ENCODE results near the gene OGDHL. TPM values are rescaled to one million over a fixed set of nuclear protein-coding genes. Genes with fewer than 3 reads are reported as not detected.

The OGDHL gene
- total RNA-seq (under 1 TPM; 0.55 to 0.70 TPM), polyA plus RNA-seq (not detected)

DNA sequence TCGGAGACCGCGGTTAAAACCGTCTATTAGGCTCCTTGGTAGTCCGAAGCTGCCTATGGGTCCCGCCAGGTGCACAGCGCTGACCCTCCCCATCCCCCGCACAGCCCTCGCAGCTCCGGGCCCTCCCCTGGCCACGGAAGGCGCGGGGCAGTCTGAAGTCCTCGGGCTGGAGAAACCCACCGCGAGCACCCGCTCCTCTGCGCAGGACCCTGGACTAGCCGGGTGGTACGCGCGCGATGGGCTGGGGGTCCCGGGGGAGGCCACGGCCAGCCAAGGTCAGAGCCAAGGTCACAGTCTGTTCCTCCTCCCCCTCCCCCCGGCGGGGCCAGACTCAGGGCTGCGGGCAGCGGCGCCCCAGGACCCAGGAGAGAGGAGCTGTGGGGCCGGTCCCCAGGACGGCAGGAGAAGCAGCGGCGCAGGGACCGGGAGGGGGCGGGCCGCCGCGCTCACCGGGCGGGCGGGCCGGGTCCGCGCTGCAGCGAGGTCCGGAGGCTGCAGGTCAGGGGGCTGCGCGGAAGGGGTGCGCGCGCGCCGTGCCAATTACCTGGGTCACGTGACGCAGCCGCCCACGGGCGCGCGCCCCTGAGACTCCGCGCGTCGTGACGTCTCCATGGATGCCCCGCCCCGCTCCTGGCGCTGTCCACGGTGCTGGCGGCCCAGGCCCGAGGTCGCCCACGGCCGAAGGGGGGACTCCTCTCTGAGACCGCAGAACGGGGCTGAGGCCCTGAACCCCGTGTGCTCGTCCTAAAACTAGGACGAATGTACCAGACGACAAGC, at the start of gene OGDHL:
Gene OGDHL (minus strand): TSS at position 535 of the 777 bp plus-strand sequence. CDS start 3,731 bp downstream, outside the sequence.
- peaks cover 9% of the 10 kb centered on the region for H3K27me3 ChIP-seq (ENCODE audit: insufficient read depth, low read length, poor library complexity, severe bottlenecking)
- DNase-seq, result peak in 2 of 5 donors; percentile 11 to 15
- peaks cover 34 to 63% of the 10 kb centered on the region in 2 donors for H3K27me3 Mint-ChIP-seq
- peaks cover 0 to 2% (median 0%) of the 10 kb centered on the region in 3 donors for H3K36me3 Mint-ChIP-seq
- ChIA-PET POLR2A (no interaction called here), CTCF (no interaction called here)
- H3K27ac ChIP-seq (ENCODE audit: low read depth, low read length), result no peak within 1 kb of the TSS
- H3K27ac Mint-ChIP-seq, result no peak within 1 kb of the TSS
- H3K36me3 ChIP-seq (ENCODE audit: insufficient read depth, low read length), result no peaks in the 10 kb centered on the region
- no peaks in the 10 kb centered on the region for H3K4me1 ChIP-seq (ENCODE audit: insufficient read depth, low read length)
- peaks cover 0 to 7% (median 4%) of the 10 kb centered on the region in 5 donors for H3K9me3 Mint-ChIP-seq
- no peak within 1 kb of the TSS for H3K4me3 ChIP-seq (ENCODE audit: low read length)
- peaks cover 8 to 16% (median 8%) of the 10 kb centered on the region in 3 donors for H3K4me1 Mint-ChIP-seq
- no peaks in the 10 kb centered on the region for H3K9me3 ChIP-seq (ENCODE audit: low read length)
- peak within 1 kb of the TSS; percentile 6 to 81 (median 64) for H3K4me3 Mint-ChIP-seq

DNA sequence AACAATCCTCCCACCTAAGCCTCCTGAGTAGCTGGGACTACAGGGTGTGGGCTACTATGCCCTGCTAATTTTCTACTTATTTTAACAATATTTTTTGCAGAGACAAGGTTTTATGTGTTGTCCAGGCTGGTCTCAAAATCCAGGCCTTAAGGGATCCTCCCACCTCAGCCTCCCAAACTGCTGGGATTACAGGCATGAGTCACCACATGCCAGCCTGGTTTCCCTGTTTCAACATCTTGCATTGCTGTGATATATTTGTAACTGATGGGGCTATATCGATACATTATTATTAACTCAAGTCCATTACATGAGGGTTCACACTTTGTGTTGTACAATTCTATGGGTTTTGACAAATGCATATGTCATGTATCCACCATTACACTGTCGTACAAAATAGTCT, 41.9 kb upstream of the OGDHL start:
- Histone ChIP-seq H3K9me3 (ENCODE audit: low read length) (no peaks in the 10 kb centered on the region), H3K4me3 (ENCODE audit: low read length) (no peak overlapping the region), H3K27me3 (ENCODE audit: insufficient read depth, low read length, poor library complexity, severe bottlenecking) (no peaks in the 10 kb centered on the region), H3K4me1 (ENCODE audit: insufficient read depth, low read length) (no peaks in the 10 kb centered on the region), H3K27ac (ENCODE audit: low read depth, low read length) (no peak overlapping the region), H3K36me3 (ENCODE audit: insufficient read depth, low read length) (no peaks in the 10 kb centered on the region)
- H3K36me3 Mint-ChIP-seq, result peaks cover 0 to 4% (median 0%) of the 10 kb centered on the region in 3 donors
- ChIA-PET CTCF (interaction anchor here (0.7 kb wide), 1 partner anchor 17 kb away, joined by 3 read pairs; no protein-coding TSS in a partner anchor), POLR2A (no interaction called here)
- DNase-seq, result no peak
- H3K27ac Mint-ChIP-seq, result no peak overlapping the region
- no peak overlapping the region for H3K4me3 Mint-ChIP-seq
- H3K4me1 Mint-ChIP-seq, result no peaks in the 10 kb centered on the region
- peaks cover 6% of the 10 kb centered on the region in 2 donors for H3K27me3 Mint-ChIP-seq
- peaks cover 4 to 17% (median 8%) of the 10 kb centered on the region in 5 donors for H3K9me3 Mint-ChIP-seq

DNA sequence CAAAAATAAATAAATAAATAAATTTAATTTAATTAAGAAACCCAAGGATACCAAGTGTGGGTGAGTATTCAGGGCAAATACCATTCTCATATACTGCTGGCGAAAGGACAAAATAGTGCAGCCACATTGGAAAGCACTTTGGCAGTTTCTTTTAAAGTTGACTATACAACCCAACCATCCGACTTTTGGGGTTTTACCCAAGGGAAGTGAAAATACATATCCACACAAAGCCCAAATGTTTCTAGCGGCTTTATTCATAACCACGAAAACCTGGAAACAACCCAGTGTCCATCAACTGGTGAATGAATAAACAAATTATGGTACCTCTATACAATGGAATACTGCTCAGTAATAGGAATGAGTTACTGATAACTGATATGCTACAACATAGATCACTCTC, 36.2 kb upstream of the OGDHL start:
- H3K27ac Mint-ChIP-seq, result no peak overlapping the region
- no peaks in the 10 kb centered on the region for H3K9me3 Mint-ChIP-seq
- Histone ChIP-seq H3K4me1 (ENCODE audit: insufficient read depth, low read length) (no peaks in the 10 kb centered on the region), H3K36me3 (ENCODE audit: insufficient read depth, low read length) (no peaks in the 10 kb centered on the region), H3K4me3 (ENCODE audit: low read length) (no peak overlapping the region), H3K27me3 (ENCODE audit: insufficient read depth, low read length, poor library complexity, severe bottlenecking) (no peaks in the 10 kb centered on the region), H3K9me3 (ENCODE audit: low read length) (no peaks in the 10 kb centered on the region), H3K27ac (ENCODE audit: low read depth, low read length) (no peak overlapping the region)
- no peaks in the 10 kb centered on the region for H3K36me3 Mint-ChIP-seq
- H3K4me3 Mint-ChIP-seq, result no peak overlapping the region
- peaks cover 10 to 12% of the 10 kb centered on the region in 2 donors for H3K27me3 Mint-ChIP-seq
- no peaks in the 10 kb centered on the region for H3K4me1 Mint-ChIP-seq
- no peak for DNase-seq
- ChIA-PET CTCF (no interaction called here), POLR2A (no interaction called here)

DNA sequence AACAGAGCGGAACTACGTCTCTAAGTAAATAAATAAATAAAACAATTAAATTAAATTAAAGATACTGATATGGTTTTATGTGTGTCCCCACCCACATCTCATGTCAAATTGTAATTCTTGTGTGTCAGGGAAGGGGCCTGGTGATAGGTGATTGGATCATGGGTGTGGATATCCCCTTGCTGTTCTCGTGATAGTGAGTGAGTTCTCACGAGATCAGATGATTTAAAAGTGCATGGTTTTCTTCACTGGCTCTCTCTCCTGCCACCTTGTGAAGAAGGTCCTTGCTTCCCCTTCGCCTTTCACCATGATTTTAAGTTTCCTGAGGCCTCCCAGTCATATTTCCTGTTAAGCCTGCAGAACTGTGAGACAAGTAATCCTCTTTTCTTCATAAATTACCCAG, 29.0 kb upstream of the OGDHL start:
- Histone ChIP-seq H3K9me3 (ENCODE audit: low read length) (no peaks in the 10 kb centered on the region), H3K27me3 (ENCODE audit: insufficient read depth, low read length, poor library complexity, severe bottlenecking) (no peaks in the 10 kb centered on the region), H3K27ac (ENCODE audit: low read depth, low read length) (no peak overlapping the region), H3K36me3 (ENCODE audit: insufficient read depth, low read length) (no peaks in the 10 kb centered on the region), H3K4me3 (ENCODE audit: low read length) (no peak overlapping the region), H3K4me1 (ENCODE audit: insufficient read depth, low read length) (no peaks in the 10 kb centered on the region)
- CTCF ChIA-PET, result no interaction called here
- no peaks in the 10 kb centered on the region for H3K36me3 Mint-ChIP-seq
- H3K27me3 Mint-ChIP-seq, result peaks cover 4 to 11% of the 10 kb centered on the region in 2 donors
- no peak overlapping the region for H3K4me3 Mint-ChIP-seq
- no peaks in the 10 kb centered on the region for H3K9me3 Mint-ChIP-seq
- H3K4me1 Mint-ChIP-seq, result no peaks in the 10 kb centered on the region
- no peak for DNase-seq
- POLR2A ChIA-PET, result no interaction called here
- no peak overlapping the region for H3K27ac Mint-ChIP-seq

DNA sequence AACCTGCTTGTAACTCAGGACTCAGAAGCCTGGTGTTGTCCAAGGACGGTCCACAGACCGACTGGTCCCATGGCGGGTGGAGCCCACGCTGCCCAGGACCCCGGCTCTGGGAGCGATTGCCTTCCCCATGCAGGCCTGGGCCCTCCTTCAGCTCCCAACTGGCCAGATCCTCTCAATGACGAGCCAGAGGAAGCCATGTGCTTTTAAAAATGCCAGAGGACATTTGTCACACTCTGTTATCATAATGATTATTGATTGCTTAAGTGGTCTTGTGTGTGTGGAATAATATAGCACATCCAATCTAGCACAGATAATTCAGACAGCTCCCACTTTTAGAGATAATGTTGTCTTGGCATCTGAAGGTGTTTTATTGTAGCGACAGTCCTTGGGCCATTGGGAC, 22.6 kb upstream of the OGDHL start:
- Histone ChIP-seq H3K4me3 (ENCODE audit: low read length) (no peak overlapping the region), H3K27me3 (ENCODE audit: insufficient read depth, low read length, poor library complexity, severe bottlenecking) (no peaks in the 10 kb centered on the region), H3K4me1 (ENCODE audit: insufficient read depth, low read length) (no peaks in the 10 kb centered on the region), H3K9me3 (ENCODE audit: low read length) (no peaks in the 10 kb centered on the region), H3K27ac (ENCODE audit: low read depth, low read length) (no peak overlapping the region), H3K36me3 (ENCODE audit: insufficient read depth, low read length) (no peaks in the 10 kb centered on the region)
- Mint-ChIP-seq H3K9me3 (no peaks in the 10 kb centered on the region), H3K36me3 (no peaks in the 10 kb centered on the region), H3K27ac (no peak overlapping the region), H3K4me1 (no peaks in the 10 kb centered on the region), H3K27me3 (peaks cover 9 to 25% of the 10 kb centered on the region in 2 donors), H3K4me3 (no peak overlapping the region)
- ChIA-PET POLR2A (no interaction called here), CTCF (no interaction called here)
- DNase-seq, result no peak

DNA sequence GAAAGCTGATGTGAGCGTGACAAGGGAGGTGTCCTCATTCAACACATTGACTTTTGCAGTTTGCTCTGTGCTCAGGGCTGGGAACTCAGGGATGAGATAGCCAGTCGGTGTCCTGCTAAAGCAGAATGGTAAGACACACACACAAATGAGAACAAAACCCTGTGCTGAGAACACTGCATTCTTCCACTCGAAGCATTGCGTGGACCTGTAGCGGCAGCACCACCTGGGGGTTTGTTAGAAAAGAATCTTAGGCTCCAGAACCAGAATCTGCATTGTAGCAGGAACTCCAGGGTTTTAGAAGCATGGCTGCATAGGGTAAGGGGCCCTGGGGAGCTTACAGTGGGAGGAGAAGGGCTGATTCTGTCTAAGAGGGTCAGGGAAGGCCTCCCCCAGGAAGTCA, 21.5 kb upstream of the OGDHL start:
- Mint-ChIP-seq H3K4me3 (no peak overlapping the region), H3K27me3 (peaks cover 7 to 29% of the 10 kb centered on the region in 2 donors), H3K27ac (no peak overlapping the region), H3K9me3 (no peaks in the 10 kb centered on the region), H3K4me1 (no peaks in the 10 kb centered on the region), H3K36me3 (no peaks in the 10 kb centered on the region)
- Histone ChIP-seq H3K27ac (ENCODE audit: low read depth, low read length) (no peak overlapping the region), H3K27me3 (ENCODE audit: insufficient read depth, low read length, poor library complexity, severe bottlenecking) (no peaks in the 10 kb centered on the region), H3K4me1 (ENCODE audit: insufficient read depth, low read length) (no peaks in the 10 kb centered on the region), H3K36me3 (ENCODE audit: insufficient read depth, low read length) (no peaks in the 10 kb centered on the region), H3K4me3 (ENCODE audit: low read length) (no peak overlapping the region), H3K9me3 (ENCODE audit: low read length) (no peaks in the 10 kb centered on the region)
- CTCF ChIA-PET, result no interaction called here
- DNase-seq, result no peak
- POLR2A ChIA-PET, result no interaction called here

DNA sequence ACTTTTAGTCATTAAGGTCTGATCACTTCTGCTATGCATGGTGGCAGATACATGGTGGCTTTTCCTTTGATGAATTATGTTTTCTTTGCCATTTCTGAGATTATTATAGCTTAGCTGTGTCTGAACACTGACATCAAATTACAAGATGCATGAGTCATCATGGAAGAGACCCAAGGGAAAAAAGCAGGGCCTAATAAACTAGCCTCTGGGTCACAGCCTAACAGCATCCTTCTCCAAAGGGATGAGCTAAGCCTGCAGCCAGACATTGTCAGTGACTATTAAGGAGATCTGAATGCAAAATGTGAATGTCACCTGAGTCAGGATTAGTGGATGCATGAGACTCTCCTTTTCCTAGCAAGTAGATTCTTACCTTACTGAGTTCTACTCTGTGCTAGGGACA, 19.1 kb upstream of the OGDHL start:
- CTCF ChIA-PET, result interaction anchor here (1.1 kb wide), 1 partner anchor 10 kb away, joined by 3 read pairs; no protein-coding TSS in a partner anchor
- Mint-ChIP-seq H3K4me1 (no peaks in the 10 kb centered on the region), H3K36me3 (no peaks in the 10 kb centered on the region), H3K9me3 (no peaks in the 10 kb centered on the region), H3K27me3 (peaks cover 5 to 39% of the 10 kb centered on the region in 2 donors), H3K27ac (no peak overlapping the region), H3K4me3 (no peak overlapping the region)
- no peak for DNase-seq
- Histone ChIP-seq H3K27me3 (ENCODE audit: insufficient read depth, low read length, poor library complexity, severe bottlenecking) (peaks cover 3% of the 10 kb centered on the region), H3K4me1 (ENCODE audit: insufficient read depth, low read length) (no peaks in the 10 kb centered on the region), H3K36me3 (ENCODE audit: insufficient read depth, low read length) (no peaks in the 10 kb centered on the region), H3K9me3 (ENCODE audit: low read length) (no peaks in the 10 kb centered on the region), H3K4me3 (ENCODE audit: low read length) (no peak overlapping the region), H3K27ac (ENCODE audit: low read depth, low read length) (no peak overlapping the region)
- POLR2A ChIA-PET, result no interaction called here

DNA sequence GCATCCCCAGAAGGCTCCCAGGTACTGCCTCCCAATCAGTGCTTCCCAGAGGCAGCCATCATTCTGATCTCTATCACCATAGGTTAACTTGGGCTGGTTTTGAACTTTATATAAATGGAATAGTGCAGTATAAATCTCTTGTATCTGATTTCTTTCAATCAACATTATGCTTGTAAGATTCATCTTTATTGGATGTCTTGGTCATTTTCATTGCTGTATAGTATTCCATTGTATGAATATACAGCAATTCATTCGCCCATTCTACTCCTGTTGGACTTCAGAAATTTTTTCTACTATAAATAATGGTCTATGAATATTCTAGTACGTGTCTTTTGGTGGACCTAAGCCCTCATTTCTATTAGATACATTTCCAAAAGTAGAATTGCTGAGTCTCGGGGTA, 16.1 kb upstream of the OGDHL start:
- Mint-ChIP-seq H3K4me3 (no peak overlapping the region), H3K27ac (no peak overlapping the region), H3K27me3 (peaks cover 4 to 36% of the 10 kb centered on the region in 2 donors), H3K9me3 (peaks cover 0 to 2% (median 0%) of the 10 kb centered on the region in 5 donors), H3K36me3 (no peaks in the 10 kb centered on the region), H3K4me1 (no peaks in the 10 kb centered on the region)
- H3K4me3 ChIP-seq (ENCODE audit: low read length), result no peak overlapping the region
- no peaks in the 10 kb centered on the region for H3K4me1 ChIP-seq (ENCODE audit: insufficient read depth, low read length)
- POLR2A ChIA-PET, result no interaction called here
- no peaks in the 10 kb centered on the region for H3K36me3 ChIP-seq (ENCODE audit: insufficient read depth, low read length)
- CTCF ChIA-PET, result no interaction called here
- DNase-seq, result no peak
- H3K9me3 ChIP-seq (ENCODE audit: low read length), result no peaks in the 10 kb centered on the region
- H3K27me3 ChIP-seq (ENCODE audit: insufficient read depth, low read length, poor library complexity, severe bottlenecking), result peaks cover 3% of the 10 kb centered on the region
- no peak overlapping the region for H3K27ac ChIP-seq (ENCODE audit: low read depth, low read length)
